ENCODE data around the gene PCSK6.
"Not testable (repeated sequence)": the region's sequence is repeated elsewhere in the genome, so short reads cannot be mapped to it uniquely, and the experiment has no call there.

Gene PCSK6

DNA sequence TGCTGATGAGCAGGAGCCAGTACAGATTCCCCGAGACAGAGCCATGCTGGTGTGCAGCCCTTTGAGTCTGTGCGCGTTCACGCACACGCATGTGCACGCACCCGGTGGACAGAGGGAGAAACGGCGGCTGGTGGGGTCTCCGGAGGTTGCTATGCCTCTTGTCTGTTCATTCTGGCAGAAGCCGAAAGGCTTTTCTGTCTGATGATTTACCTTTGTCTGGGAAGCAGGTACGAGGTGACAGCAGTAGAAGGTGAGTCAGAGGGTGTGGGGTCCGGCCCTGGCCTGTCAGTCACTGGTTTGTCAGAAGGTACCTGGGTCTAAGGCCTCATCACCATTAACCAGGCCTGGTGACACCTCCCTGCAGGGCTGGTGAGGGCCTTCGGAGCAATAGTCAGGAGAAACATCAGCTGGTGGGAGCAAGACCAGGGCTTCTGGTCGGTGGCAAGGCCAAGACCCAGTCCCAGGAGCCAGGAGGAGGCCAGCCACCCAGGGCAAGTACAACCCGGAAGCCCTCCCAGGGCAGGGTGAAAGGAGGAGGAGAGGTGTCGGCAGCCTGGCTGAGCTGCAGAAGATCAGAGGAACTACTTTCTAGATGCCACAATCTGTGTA is 7.5 kb downstream of the PCSK6 start:
- DNase-seq, result no peak

DNA sequence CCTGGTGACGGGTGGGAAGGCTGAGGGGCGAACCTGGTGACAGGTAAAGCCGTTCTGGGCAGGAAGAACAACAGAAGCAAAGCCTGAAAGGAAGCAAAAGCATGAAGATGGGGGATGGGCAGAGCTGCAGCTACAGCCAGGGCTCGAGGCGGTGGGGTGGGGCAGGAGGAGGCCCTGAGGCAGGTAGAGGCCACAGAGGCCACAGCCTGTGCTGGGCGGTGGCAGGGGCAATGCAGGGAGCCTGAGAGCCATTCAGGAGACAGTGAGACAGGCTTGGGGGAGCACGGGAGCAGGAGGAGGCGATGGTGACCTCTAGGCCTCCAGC is 8.2 kb downstream of the PCSK6 start:
- no peak for DNase-seq

GRCh38 chr15:101480613-101481380 is 8.7 kb downstream of the PCSK6 start:
- DNase-seq, result no peak

- DNase-seq, result no peak
Observed at GRCh38 chr15:101479851-101480612, 9.5 kb downstream of the PCSK6 start.

GRCh38 chr15:101479342-101479845 is 10.1 kb downstream of the PCSK6 start:
- no peak for DNase-seq

- no peak for DNase-seq
Observed at GRCh38 chr15:101478701-101479341, 10.7 kb downstream of the PCSK6 start.

- no peak for DNase-seq
Observed at GRCh38 chr15:101477851-101478362, 11.6 kb downstream of the PCSK6 start.

DNA sequence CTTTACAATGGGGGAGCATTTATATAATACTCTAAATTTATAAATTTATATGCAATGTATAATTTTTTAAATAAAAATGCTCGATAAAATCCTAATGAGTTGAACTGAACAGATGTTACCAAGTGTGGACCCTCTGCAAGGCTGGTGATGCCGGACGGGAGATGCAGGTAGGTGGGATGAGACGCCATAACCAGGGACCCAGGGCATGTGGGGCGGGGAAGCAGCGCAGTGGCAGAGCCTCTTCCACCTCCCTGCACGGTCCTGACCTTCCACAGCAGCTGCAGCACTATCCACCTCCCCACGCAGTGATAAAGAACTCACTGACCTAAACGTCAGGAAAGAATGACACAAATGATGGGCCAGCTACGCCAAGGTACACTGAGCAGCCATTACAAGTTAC is 12.8 kb downstream of the PCSK6 start:
- DNase-seq, result no peak

GRCh38 chr15:101474983-101475382 is 14.5 kb downstream of the PCSK6 start:
- no peak for DNase-seq

DNA sequence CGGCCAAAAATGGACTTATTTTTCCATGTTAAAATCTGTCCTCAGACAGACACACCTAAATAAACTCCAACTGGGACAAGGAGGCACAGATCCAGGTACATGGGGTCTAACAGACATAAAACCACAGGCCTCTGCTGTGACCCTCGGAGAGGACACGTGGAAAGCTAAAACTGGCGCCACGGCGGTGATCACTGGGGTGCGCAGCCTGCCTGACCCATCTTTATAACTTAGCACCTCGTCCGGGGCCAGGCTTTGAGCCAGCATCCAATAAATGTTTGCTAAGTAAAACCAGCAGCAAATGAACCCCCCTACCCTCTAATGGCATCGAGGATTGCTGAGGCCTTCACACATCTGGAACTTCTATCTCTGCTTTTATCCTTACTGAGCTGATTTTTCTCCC is 15.3 kb downstream of the PCSK6 start:
- DNase-seq, result no peak

- no peak for DNase-seq
Observed at GRCh38 chr15:101472033-101472432, 17.5 kb downstream of the PCSK6 start.

DNA sequence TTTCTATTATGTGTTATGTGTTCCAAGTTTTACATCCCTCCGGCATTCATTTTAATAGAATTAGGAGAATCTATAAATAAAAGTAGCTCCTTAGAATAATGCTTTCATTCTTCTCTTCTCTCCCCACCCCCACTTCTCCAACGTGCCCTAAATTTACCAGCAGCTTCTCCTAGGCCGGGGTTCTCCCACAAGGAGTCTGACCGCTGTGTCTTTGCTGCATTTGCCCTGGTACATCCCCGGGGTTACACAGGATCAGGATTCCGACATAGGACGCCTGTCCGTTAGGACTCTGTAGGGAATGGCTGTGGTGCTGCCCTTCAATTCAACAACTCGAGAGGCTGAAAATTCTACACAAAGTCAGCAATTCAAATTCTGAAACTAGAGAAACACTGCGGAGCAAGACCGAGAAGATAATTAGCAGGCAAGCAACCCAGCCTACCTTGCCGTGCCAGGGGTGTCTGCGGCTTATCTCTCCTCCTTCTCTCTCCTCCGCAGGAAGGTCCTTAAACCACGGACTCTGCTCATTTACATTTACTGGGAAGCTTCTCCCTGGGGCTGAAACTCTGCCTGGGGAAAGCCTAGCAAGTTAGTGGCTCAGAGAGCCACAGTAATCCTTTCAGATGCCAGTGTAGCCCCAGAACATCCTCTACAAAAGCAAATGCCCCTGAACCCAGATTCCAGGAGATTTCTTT is 18.8 kb downstream of the PCSK6 start:
- DNase-seq, result no peak

DNA sequence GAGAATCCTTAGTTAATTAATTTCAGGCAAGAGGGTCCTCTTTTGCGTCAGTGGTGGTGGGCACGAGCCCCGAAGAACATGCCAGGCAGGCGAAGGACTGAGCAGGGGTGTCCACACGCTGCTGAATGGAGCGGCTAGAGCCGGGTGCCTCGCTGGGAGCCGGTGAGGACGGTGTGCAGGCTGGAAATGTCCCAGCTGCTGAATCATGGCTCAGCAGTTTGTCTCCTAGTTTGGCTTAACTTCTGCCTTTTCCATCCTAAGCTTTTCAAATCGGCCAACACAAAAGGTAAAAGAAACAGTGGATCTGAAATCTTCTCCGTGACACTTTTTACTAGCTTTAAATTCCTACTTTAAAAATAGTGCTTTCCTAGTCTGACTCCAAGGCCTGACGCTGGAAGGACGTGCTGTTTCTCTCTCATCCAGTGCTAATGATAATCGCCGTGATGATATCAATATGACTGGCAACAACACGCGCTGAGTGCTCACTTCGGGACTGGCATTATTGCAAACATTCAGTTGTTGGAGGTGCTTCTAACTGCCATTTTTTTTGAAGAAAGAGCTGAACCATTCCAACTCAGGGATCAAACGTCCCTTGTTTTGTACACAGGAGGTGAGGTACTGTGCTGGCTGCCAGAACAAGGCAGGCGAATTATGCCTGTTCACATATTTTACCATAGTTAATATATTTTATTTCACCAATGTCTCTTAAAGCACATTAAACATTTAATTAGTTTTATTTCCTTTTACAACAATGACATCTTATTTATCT is 19.8 kb downstream of the PCSK6 start:
- DNase-seq, result no peak

GRCh38 chr15:101466188-101466587 is 23.3 kb downstream of the PCSK6 start:
- no peak for DNase-seq

DNA sequence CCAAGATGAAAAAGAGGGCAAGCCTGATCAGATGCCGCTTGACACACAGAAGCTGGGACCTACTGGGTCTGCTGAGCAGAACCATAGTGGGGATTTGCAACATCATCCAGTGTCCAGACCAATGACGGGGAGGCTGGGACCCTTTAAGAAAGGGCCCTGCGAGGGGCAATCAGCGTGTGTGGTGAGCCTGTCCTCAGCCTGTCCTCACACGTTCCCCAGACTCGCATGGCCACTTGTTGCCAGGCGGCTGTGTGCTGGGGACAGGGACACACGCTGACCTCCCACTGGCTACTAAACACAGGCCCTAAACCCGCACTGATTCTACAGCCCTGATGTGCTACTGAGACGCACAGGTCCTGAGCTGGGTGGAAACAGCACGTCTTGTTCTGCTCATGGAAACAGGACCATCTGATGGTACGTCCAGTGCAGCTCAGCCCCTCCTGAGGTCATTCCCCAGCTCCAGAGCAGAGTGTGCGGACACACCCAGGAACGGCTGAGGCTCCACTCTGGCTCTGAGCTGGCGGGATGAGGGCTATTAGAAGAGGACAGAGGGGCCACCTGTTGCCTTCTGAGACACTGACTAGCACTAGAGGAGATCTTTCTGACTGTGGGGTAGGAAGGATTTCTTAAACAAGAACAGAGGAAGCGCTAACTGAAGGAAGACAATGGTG is 24.4 kb downstream of the PCSK6 start:
- DNase-seq, result no peak

DNA sequence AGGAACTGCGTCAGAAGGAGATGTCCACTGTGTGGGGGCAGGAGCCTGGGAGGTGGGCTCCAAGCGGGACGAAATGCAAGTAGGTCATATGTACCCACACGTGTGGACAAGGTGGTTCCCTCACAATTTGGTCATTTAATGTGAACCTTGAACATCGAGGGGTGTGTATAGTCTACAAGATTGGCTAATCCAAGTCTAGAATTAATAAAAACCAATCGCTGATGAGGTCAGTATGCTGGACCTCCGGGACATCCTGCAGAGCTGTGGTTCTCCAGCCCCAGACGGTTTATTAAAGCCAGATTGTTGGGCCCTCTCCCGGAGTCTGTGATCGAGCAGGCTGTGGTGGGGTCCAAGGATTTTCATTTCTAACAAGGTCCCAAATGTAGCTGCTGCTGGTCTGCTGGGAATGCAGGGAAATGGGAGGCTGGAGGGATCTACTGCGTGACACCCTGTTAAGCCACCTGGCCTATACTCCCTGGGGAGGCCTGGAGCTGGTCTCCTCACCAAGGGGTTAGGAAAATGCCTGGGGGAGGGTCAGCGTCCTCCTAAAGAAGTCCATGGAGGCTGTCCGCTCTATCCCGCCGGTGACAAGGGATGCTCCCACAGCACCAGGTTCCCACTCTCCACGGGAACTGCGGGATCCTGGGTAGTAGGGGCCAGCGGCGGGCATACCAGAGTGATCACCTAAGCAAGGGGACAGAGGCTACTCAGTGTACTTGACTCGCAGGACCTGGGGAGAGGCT is 25.1 kb downstream of the PCSK6 start:
- no peak for DNase-seq

DNA sequence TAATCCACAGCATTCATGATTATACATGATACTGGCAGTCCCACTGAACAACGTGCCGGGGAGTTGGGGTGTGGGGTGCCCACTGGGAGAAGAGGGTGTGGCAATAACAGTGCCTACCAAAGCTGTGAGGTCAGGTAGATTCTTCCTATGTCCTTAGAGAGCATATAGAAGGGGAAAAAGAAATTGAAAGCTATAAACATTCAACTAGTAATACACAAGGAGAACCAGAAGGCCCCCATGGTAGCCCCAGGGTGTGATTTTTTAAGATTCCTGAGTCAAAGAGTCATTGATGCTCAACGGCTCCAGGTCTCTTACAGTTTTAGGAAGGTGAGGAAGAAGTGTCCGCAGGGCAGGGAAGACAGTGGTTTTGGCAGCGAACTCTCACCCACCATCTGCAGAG is 25.8 kb downstream of the PCSK6 start:
- not testable (repeated sequence) for DNase-seq

GRCh38 chr15:101463270-101463669 is 26.2 kb downstream of the PCSK6 start:
- DNase-seq, result no peak

DNA sequence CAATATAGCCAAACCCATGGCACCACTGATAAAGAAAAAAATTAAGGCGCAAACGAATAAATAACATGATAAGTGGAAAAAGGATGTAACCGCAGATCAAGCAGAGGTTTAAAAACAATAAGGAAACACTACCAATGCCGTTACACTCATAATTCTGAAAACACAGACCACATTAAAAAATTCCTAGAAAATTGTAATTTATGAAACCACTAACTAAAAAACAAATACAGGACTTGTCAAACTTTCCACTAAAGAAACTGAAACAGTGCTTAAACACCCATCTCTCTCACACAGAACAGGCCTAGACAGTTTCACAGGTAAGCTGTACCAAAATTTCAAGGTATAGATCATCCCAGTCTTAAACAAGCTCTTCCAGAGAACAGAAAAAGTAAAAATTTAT is 28.4 kb downstream of the PCSK6 start:
- DNase-seq, result no peak

DNA sequence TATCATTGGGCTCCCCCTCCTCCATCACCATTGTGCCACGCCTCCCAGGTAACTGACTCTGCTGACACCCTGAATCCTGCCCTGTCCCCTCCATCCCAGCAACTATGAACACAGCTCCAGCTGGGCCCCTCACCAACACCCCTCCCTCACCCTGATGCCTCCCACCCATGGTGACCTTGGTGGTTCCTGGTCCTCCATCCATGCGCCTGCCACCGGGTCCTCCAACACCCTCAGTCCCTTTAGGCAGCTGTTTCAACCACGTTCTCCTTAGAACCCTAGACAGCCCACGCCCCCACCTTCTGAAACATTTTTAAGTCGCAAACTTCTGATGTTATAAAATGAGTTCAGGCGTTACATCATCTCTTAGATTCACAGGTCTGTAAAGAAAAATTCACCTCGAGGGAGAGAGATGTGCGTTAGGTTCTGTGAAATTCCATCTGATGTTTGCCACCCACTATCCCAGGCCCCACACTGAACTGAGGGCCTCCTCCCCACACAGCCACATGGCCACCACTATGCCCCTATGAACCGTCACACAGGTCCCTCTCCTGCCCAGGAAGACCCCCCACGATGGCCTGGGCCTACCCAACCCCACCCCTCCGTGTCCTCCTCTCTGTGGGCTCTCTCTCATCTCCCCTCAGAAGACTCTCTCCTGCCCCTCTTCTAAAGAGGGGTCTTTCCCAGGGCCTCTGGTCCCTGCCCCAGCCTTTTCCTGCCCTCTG is 29.8 kb downstream of the PCSK6 start:
- no peak for DNase-seq

All from effector CD8-positive, alpha-beta T cell (primary cell).